ENCODE results near the gene MLH3. TPM values are rescaled to one million over a fixed set of nuclear protein-coding genes. Genes with fewer than 3 reads are reported as not detected.

Gene MLH3
- 24.5 and 24.8 TPM in 2 replicates for total RNA-seq (2016; rRNA removed; fragmentation: Illumina TruSeq; extraction: Trizol)
- 8.9 and 14.2 TPM in 2 replicates for total RNA-seq (2016; cell fraction: cytosol; rRNA removed; fragmentation: Illumina TruSeq; extraction: Trizol; ENCODE audit: low read depth)
- total RNA-seq (2016; cell fraction: insoluble cytoplasmic fraction; rRNA removed; fragmentation: Illumina TruSeq; extraction: Trizol): 22.2 and 26.0 TPM in 2 replicates
- total RNA-seq (2016; cell fraction: membrane; rRNA removed; fragmentation: Illumina TruSeq; extraction: Trizol): 28.2 and 35.8 TPM in 2 replicates
- total RNA-seq (2016; cell fraction: nucleus; rRNA removed; fragmentation: Illumina TruSeq; extraction: Trizol): 29.1 and 31.2 TPM in 2 replicates
- polyA plus RNA-seq (2011; rRNA removed): 14.4 and 15.3 TPM in 2 replicates
- 7.8 and 9.0 TPM in 2 replicates for polyA plus RNA-seq (2011; cell fraction: cytosol; rRNA removed)
- 20.0 and 23.6 TPM in 2 replicates for polyA plus RNA-seq (2011; cell fraction: nucleus; rRNA removed)
- polyA plus RNA-seq (2012): 9.7 and 11.4 TPM in 2 replicates
- polyA plus RNA-seq (2016; cell fraction: cytosol; fragmentation: Illumina TruSeq; extraction: Trizol; ENCODE audit: low read depth): 0.34 and 0.69 TPM in 2 replicates
- 8.3 and 12.1 TPM in 2 replicates for polyA plus RNA-seq (2016; cell fraction: insoluble cytoplasmic fraction; fragmentation: Illumina TruSeq; extraction: Trizol; ENCODE audit: low read depth)
- 1.5 and 2.4 TPM in 2 replicates for polyA plus RNA-seq (2016; cell fraction: membrane; fragmentation: Illumina TruSeq; extraction: Trizol; ENCODE audit: low read depth)
- 22.5 and 23.9 TPM in 2 replicates for polyA plus RNA-seq (2016; cell fraction: nucleus; fragmentation: Illumina TruSeq; extraction: Trizol; ENCODE audit: insufficient read depth, low read depth)
- polyA minus RNA-seq (2011; rRNA and poly(A)+ RNA removed; ENCODE audit: low replicate concordance): 21.0 TPM in 2 replicates
- 12.5 and 12.9 TPM in 2 replicates for polyA minus RNA-seq (2011; cell fraction: cytosol; rRNA and poly(A)+ RNA removed)
- polyA minus RNA-seq (2011; cell fraction: nucleus; rRNA and poly(A)+ RNA removed): 53.3 and 70.0 TPM in 2 replicates
- percentile 77 among the genes with signal in this experiment for Bru-seq, nascent RNA
- BruChase-seq, experiment 1, labeled RNA remaining after a 6-hour chase: percentile 66 among the genes with signal in this experiment
- percentile 81 among the genes with signal in this experiment for BruChase-seq, experiment 2, labeled RNA remaining after a 2-hour chase
- long read RNA-seq, experiment 1, partial matches to known transcripts: 2 of 6 reads
- long read RNA-seq, experiment 1, other reads (novel, unspliced or antisense): 4 of 6 reads
- long read RNA-seq, experiment 2, full-length matches to known transcripts: 1 of 9 reads
- long read RNA-seq, experiment 2, partial matches to known transcripts: 3 of 9 reads
- long read RNA-seq, experiment 2, other reads (novel, unspliced or antisense): 5 of 9 reads

- H2AFZ ChIP-seq (ENCODE audit: low read length): no peak within 1 kb of the TSS
- H3K79me2 ChIP-seq (ENCODE audit: insufficient read depth, low read length): peaks cover 18% of the 10 kb centered on the region
- peak; percentile 75 for DNase-seq (ENCODE audit: low spot score)
- ChIA-PET POLR2A (interaction anchor here (1.1 to 4.2 kb wide), 4 partner anchors 9 to 106 kb away, joined by 4 to 18 read pairs (median 9); partner anchors contain the start of genes ACYP1 and ZC2HC1C), CTCF (ENCODE audit: low intra/inter-chr PET ratio, low total read pairs) (no interaction called here)
- no peaks in the 10 kb centered on the region for H4K20me1 ChIP-seq (ENCODE audit: insufficient read depth, low read length)
- peak within 1 kb of the TSS; percentile 81 for H3K27ac ChIP-seq (ENCODE audit: extremely low read length, insufficient read depth, low read length)
- H3K36me3 ChIP-seq (replicated peaks in 1 of 2; ENCODE audit: control insufficient read depth in 1 of 2, insufficient read depth in 2 of 2, low read length in 2 of 2): no peaks in the 10 kb centered on the region; a peak in 2 of 5 replicates
- peak; percentile 94 for ATAC-seq
- BruUV-seq (replicated peaks): TSS peak; percentile 52
- H3K4me1 ChIP-seq (ENCODE audit: insufficient read depth, low read length): peaks cover 35% of the 10 kb centered on the region
- in situ Hi-C loops (cut with HindIII; ENCODE audit: extremely low pct_ligation_motif_present, low pct_unique_long_range_greater_than_20kb) (no loop called here), intact Hi-C loops (cut with micrococcal nuclease; ENCODE audit: unreplicated experiment) (no loop called here)
- no peak for FAIRE-seq
- no peaks in the 10 kb centered on the region for H3K27me3 ChIP-seq (ENCODE audit: control insufficient read depth in 1 of 2, insufficient read depth in 2 of 2, low read length in 2 of 2)
- 0% methylated on average over 22 of the region's 59 CpGs for WGBS (ENCODE audit: low lambda C conversion rate)
- H3K4me3 ChIP-seq (replicated peaks in 1 of 3; ENCODE audit: insufficient read depth in 1 of 3, low read depth in 2 of 3, low read length in 3 of 3): peak within 1 kb of the TSS; percentile 58 to 75 (median 68)
- H3K9ac ChIP-seq (ENCODE audit: insufficient read depth, low read depth, low read length): peak within 1 kb of the TSS; percentile 87
- no peaks in the 10 kb centered on the region for H3K9me3 ChIP-seq (ENCODE audit: low read length)
- H3K4me2 ChIP-seq (ENCODE audit: low read depth, low read length): peak within 1 kb of the TSS; percentile 78
- TF ChIP-seq ZBTB26 (CRISPR knock-in tag; IDR thresholded peaks at IDR 0.05; ENCODE audit: borderline replicate concordance): 0 out of 2 replicates have a peak, but pooled peaks have one; percentile 49
- no peak for TF ChIP-seq CREM (IDR thresholded peaks at IDR 0.05)
- TF ChIP-seq CREM (CRISPR knock-in tag; IDR thresholded peaks at IDR 0.05): no peak
- peak; percentile 65; the same call in 1 of the 2 replicates for TF ChIP-seq ARID4A (CRISPR knock-in tag; IDR thresholded peaks at IDR 0.05; ENCODE audit: borderline replicate concordance)
- TF ChIP-seq PAX8 (CRISPR knock-in tag; IDR thresholded peaks at IDR 0.05; ENCODE audit: borderline replicate concordance): no peak
- no peak for TF ChIP-seq CEBPB (IDR thresholded peaks at IDR 0.05; ENCODE audit: borderline replicate concordance, low read depth, low read length)
- peak; percentile 75 for TF ChIP-seq UBTF (CRISPR knock-in tag; IDR thresholded peaks at IDR 0.05)
These were observed at the start of gene MLH3 for GRCh38 chr14:75050852-75051555. Gene MLH3, minus strand, starts transcription at chr14:75051467. Its CDS starts 1,812 bp downstream, at chr14:75049655.

Data from HepG2 (cell line).